Activated CD4-positive, alpha-beta T cell treated with anti-CD3 and anti-CD28 coated beads, Interleukin-10, Interleukin-2, amounts not matched to agents 100 ng/mL and 50 ng/mL, durations not matched to agents 16 hours and 8 hours (primary cell): ENCODE data around the gene TPRN.
A peak's percentile ranks its signal among the peaks of the same experiment; 100 is the strongest.

ENCODE experiments used
- DNase-seq: peaks from one replicate; pipeline ENCODE4 v3.0.0-alpha.2; 2020

Gene TPRN

DNA sequence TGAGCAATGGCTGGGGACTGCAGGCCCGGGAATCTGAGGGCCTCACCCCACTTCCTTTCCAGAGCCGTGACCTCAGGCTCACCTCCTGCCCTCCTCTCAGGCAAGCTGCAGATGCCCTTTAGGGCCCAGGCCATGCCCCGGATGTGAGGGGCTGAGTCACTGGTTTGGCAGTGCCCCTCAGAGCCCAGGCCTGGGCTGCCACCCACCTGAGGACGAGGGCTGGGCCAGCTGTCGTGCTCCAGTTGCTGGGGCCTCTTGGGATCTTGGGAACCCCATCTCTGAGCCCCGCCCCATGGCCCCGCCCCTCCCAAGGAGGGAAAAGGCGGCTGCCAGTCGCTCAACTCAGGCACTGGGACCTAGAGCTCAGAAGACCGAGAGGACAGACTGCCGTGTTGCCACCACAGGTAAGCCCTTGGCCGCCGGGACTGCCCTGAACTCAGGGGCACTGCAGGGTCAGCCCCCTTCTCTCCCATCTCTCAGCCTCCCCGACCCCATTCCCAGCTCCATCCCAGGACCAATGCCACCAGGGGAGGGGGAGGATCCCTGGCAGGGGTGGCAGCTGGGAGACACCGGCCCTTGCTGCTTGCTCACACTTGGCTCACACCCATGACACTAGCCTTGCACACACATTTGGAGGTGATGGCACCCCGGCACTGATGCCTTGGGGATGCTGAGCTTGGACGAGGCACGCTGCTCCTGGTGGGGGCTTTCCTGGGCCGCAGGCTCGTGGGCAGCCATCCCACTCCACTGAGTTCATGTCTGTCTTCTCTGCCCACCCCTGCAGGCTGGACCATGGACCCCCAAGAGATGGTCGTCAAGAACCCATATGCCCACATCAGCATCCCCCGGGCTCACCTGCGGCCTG, 24.5 kb upstream of the TPRN start, which contains the start of gene CYSRT1:
CYSRT1 (plus strand) TSS at position 345 of the 865 bp plus-strand sequence; CDS start at position 793, 448 bp downstream.
- DNase-seq, result peak; percentile 50

- DNase-seq, result peak; percentile 100
Measured at GRCh38 chr9:137223078-137223970, 22.8 kb upstream of the TPRN start.

- DNase-seq, result no peak
Measured at GRCh38 chr9:137222190-137223077, 21.9 kb upstream of the TPRN start, which contains the start of gene RNF208. TSS of gene RNF208 (minus strand) at chr9:137222240. CDS start at chr9:137221212, 1,028 bp downstream.

DNA sequence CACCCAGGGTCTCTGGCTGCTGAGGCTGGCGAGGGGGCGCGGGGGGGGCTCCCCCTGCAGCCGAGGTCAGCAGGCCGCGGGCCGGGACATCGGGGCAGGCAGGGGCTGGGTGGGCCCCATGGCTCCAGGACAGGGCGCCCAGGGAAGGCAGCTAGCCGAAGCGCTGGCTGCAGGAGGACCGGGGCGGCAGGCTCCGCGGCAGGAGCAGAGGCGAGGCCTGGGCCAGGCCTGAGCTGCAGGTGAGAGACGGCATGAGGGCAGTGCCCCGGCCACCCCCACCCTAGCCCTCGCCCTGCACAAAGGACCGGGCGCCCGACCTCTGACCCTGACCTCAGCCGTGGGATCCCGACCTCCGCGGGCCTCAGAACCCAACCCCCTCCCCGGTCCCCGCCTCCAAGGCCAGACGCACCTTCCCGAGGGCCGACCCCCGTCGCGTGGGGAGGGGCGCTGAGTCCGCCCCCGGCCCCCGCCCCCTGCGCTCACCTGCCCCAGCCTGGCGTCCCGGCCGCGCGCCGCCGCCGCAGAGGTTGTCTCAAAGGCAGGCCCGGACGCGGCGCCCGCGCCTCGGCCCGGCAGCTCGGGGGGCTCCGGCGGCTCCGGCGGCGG, 21.1 kb upstream of the TPRN start:
- no peak for DNase-seq

- DNase-seq, result no peak
Measured at GRCh38 chr9:137221095-137221505, 20.6 kb upstream of the TPRN start.

DNA sequence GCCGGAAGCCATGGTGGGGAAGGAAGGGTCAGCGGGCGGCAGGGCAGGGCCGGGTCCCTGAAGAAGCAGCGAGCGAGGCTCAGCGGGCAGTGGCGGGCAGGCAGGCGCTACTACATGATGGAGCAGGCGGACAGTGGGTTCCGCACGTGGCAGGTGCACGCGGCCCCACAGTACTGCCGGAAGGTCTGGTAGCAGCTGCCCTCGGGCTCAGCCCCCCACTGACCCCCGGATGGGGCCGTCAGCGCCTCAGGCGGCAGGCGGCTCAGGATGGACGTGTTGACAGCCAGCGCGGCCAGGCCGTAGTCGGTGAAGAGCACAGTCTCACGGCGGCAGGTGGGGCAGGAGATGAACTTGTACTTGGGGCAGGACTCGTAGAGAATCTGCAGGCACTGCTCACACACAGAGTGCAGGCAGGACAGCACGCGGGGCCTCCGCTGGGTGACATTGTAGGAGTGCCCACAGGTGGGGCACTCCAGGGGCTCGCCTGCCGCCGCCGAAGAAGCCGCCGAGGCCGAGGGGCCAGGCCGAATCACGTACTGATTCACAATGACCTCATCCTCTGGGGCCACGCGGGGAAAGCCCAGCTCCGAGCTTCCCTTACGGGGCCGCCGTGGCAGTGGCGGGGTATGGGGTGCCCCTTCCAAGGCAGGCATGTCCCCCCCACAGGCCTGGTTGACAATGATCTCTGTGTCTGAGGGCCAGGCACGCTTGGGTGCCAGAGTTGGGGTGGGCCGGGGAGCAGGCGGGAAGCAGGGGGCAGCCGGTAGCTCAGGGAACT, 20.0 kb upstream of the TPRN start:
- no peak for DNase-seq

- no peak for DNase-seq
Measured at GRCh38 chr9:137219757-137220316, 19.3 kb upstream of the TPRN start.

DNA sequence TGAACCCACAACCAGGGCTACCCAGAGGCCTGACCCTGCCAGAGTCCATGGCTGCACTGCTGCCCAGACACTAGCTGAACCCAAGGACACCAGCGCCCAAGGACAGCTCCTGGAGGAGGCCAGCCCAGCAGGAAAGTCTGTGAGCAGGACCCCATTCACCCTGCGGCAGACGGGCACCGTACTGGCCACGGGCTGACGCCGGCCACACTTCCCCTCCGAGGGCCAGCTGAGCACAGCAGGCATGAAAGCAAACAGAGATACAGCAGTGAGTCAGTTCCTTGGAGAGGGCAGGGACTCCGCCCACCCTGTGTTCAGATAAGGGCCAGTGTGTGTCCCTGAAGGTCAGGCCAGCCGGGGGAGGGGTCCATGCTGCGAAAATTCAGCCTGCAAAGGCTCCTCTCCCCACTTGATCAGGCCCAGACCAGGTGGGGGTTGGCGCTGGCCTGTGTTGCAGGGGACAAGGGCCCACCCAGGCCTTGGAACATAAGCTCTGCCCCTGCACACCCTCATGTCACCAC, 18.3 kb upstream of the TPRN start:
- no peak for DNase-seq

- DNase-seq, result no peak
Measured at GRCh38 chr9:137218212-137218753, 17.7 kb upstream of the TPRN start.

- no peak for DNase-seq
Measured at GRCh38 chr9:137217276-137218211, 17.0 kb upstream of the TPRN start.

DNA sequence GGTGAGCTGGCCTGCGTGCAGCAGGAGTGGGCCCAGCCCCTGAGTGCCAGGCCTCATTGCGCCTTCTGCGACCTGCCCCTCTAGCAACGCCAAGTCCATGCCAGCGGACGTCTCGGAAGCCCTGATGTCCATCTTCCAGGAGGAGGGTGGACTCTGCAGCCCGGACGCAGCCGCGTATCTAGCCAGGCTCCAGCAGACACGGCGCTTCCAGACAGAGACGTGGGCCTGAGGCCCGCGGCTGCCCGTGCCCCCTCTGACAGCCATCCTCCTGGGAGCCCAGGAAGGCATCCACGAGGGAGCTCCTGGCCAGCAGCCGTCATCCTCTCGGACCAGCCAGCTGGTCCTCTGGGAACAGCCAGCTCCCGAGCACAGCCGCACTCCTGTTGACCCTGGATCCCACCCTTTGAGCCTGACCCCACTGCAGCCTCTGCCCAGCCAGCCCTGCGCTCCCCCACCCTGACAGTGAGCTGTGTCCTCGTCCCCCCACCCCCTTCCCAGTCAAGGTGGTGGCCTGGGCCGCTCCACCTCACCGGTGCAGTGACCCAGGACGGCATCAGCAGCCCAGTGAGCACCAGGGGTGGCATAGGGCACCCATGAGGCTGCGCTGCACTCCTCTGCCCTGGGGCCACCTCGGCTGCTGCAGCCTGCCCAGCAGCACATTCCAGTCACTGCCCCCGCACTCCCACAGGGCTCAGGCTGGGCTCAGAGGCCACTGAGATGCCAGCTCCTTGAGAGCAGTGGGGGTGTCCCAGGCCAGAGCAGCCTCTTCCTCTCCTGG, 15.8 kb upstream of the TPRN start:
- no peak for DNase-seq

- no peak for DNase-seq
Measured at GRCh38 chr9:137215196-137215986, 14.8 kb upstream of the TPRN start.

DNA sequence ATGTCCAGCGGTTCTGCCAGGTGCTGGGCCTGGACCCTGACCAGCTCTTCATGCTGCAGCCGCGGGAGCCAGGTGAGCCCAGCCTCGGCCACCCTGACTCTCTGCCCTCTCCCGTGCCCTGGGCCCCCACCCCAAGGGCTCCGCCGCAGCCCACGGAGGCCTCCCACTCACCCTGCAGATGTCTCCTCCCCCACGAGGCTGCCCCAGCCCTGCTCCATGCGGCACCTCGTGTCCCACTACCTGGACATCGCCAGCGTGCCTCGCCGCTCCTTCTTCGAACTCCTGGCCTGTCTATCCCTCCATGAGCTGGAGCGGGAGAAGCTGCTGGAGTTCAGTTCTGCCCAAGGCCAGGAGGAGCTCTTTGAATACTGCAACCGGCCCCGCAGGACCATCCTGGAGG, 14.1 kb upstream of the TPRN start:
- no peak for DNase-seq

DNA sequence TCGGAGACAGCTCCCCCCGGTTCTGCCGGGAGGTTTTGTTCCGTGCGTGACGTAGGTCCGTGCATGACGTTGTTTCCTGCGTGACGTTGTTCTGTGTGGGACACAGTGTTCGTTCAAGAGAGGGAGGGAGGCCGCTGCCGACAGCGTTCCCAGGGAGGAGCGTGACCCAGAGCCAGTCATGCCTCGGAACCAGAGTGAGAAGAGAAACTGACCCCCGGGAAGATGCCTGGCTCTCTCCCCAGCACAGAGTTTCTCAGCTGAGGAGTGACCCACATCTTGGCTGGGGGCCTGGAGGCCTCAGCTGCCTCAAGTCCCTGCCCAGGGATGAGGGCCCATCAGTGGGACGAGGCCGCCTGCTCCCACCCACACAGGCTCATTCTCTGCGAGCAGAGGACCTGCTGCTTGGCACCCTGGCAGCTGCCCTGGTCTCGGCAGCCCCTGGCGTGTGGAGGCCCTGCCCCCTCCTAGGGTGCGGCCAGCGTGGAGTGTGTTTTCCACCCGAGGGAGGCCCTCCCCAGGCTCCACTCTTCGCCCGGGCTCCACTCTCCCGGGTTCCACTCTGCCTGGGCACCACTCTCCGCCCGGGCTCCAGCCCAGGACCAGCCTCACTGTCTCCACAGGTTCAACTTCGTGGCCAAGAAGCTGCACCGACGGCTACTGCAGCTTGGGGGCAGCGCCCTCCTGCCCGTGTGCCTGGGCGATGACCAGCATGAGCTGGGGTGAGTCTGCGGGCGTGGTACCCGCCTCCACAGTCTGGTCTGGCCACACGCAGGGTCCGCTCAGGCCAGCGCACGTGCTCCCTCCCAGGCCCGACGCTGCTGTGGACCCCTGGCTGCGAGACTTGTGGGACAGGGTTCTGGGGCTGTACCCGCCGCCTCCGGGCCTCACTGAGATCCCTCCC, 12.9 kb upstream of the TPRN start:
- DNase-seq, result no peak

GRCh38 chr9:137212520-137212919, 12.0 kb upstream of the TPRN start:
- no peak for DNase-seq

DNA sequence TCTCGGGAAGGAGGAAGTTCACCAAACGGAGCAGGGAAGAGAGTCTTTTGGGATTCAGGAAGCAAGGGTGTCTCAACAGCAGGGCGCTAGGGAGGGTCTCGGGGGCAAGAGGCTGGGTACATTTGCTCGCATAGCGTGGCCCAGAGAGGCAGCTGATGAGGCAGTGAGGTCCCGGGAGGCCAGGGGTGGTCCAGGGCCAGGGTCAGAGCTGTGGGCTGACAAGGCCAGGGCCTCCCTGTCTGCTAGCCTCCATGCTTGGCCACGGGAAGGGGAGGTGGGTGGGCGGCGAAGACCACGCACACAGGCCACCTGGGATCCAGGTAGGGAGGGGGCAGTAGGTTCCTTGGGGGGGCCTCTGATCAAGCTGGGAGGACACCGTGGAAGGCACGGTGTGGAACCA, 11.0 kb upstream of the TPRN start:
- no peak for DNase-seq
